LNCaP clone FGC (cell line): ENCODE results near the gene GLIPR1L2.
"Not testable (repeated sequence)": the region's sequence is repeated elsewhere in the genome, so short reads cannot be mapped to it uniquely, and the experiment has no call there.

Experiments
- DNase-seq: peaks from one replicate; pipeline ENCODE4 v3.0.0-alpha.2; 2011; ENCODE audit warnings: low read depth
- H3K4me3 ChIP-seq: 2 replicates; pipeline ENCODE4 v1.5.1; 2011; ENCODE audit warnings: mild to moderate bottlenecking, low read depth, low read length, control low read depth
- TF ChIP-seq, protein P1 (sequence below): IDR thresholded peaks from 2 replicates; pipeline ENCODE4 v1.5.1; 2012; ENCODE audit warnings: mild to moderate bottlenecking; ENCODE audit not compliant: control insufficient read depth, insufficient read depth; ENCODE audit errors: extremely low read depth

Gene GLIPR1L2

DNA sequence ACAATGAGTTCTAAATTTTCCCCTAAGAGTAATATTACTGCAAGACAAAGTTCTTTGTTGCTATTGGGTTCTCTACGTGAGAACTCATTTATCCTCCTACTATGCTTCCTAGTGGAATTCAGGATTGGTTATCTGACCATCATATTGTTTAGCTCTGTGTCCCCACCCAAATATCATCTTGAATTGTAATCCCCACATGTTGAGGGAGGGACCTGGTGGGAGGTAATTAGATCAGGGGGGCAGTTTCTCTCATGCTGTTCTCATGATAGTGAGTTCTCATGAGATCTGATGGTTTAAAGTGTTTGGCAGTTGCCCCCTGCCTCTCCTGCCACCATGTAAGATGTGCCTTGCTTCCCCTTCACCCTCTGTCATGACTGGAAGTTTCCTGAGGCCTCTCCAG is 36.6 kb downstream of the GLIPR1L2 start:
- H3K4me3 ChIP-seq = no peak overlapping the region
- TF ChIP-seq, protein P1, sequence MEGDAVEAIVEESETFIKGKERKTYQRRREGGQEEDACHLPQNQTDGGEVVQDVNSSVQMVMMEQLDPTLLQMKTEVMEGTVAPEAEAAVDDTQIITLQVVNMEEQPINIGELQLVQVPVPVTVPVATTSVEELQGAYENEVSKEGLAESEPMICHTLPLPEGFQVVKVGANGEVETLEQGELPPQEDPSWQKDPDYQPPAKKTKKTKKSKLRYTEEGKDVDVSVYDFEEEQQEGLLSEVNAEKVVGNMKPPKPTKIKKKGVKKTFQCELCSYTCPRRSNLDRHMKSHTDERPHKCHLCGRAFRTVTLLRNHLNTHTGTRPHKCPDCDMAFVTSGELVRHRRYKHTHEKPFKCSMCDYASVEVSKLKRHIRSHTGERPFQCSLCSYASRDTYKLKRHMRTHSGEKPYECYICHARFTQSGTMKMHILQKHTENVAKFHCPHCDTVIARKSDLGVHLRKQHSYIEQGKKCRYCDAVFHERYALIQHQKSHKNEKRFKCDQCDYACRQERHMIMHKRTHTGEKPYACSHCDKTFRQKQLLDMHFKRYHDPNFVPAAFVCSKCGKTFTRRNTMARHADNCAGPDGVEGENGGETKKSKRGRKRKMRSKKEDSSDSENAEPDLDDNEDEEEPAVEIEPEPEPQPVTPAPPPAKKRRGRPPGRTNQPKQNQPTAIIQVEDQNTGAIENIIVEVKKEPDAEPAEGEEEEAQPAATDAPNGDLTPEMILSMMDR = no peak
- no peak for DNase-seq

DNA sequence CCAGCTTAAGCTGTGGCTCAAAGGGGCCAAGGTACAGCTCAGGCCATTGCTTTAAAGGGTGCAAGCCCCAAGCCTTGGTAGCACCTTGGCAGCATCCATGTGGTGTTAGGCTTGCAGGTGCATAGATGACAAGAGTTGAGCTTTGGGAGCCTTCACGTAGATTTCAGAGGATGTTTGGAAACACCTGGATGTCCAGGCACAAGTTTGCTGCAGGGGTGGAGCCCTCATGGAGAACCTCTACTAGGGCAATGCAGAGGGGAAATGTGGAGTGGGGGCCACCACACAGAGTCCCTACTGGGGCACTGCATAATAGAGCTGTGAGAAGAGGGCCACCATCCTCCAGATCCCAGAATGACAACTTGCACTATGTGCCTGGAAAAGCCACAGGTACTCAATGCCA is 37.9 kb downstream of the GLIPR1L2 start:
- DNase-seq = no peak
- H3K4me3 ChIP-seq = no peak overlapping the region
- TF ChIP-seq, protein P1 = no peak

GRCh38 chr12:75432924-75433323 is 42.0 kb downstream of the GLIPR1L2 start:
- no peak overlapping the region for H3K4me3 ChIP-seq
- no peak for DNase-seq
- TF ChIP-seq, protein P1 = no peak

GRCh38 chr12:75437564-75437963 is 46.7 kb downstream of the GLIPR1L2 start:
- no peak for DNase-seq
- H3K4me3 ChIP-seq = no peak overlapping the region
- TF ChIP-seq, protein P1 = peak; percentile 34

DNA sequence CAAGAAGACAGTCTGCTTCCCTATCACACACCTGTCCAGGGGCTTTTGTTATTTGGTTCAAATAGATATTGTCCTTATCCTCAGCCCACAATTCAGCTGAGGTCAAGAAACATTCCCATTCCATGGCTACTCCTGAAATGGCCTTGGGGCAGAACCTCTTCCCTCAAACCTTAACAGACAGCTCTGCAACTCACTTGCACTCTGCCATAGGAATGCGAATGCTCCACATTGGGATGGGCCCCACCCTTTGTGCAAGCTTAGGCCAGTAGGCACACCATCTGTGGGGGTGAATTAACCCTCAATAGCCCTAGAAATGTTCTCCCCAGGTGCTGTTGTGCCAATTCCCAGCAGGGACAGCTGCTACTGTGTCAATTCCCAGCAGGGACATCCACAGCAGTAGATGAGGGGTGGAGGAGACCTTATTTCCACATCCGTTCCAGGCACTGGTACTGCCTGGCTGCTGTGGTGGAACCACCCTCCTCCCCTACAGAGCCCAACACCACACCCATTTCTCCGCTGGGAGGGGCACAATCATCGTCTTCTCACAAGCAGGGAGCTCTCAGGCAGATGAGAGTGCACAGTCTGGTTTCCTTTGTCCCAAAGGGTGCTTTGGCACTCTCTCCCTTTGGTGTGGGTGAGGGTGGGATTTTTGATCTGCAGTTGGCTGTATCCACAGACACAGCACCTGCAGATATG is 47.3 kb downstream of the GLIPR1L2 start:
- no peak for DNase-seq
- TF ChIP-seq, protein P1 = no peak
- H3K4me3 ChIP-seq = no peak overlapping the region

- TF ChIP-seq, protein P1 = no peak
- DNase-seq = no peak
- H3K4me3 ChIP-seq = no peak overlapping the region
Measured at GRCh38 chr12:75439048-75439447, 48.2 kb downstream of the GLIPR1L2 start.

DNA sequence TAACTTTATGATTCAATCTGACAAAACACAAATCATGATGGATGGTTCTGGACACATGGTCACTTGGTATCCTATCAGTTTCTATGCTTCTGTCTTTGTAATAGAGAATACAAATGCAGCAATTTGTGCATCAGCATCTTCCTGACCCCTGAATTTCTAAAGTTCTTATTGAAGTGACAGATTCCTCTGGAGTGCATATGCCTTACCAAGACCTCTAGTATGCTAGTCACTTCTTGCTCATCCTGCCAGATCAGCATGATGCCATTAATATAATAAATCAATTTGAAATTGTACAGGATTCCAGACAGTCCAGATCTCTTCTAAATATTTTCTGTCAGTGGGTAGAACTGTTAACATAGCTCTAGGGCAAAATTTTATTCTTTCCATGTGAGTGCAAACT is 49.0 kb downstream of the GLIPR1L2 start:
- TF ChIP-seq, protein P1 = no peak
- H3K4me3 ChIP-seq = no peak overlapping the region
- DNase-seq = no peak

DNA sequence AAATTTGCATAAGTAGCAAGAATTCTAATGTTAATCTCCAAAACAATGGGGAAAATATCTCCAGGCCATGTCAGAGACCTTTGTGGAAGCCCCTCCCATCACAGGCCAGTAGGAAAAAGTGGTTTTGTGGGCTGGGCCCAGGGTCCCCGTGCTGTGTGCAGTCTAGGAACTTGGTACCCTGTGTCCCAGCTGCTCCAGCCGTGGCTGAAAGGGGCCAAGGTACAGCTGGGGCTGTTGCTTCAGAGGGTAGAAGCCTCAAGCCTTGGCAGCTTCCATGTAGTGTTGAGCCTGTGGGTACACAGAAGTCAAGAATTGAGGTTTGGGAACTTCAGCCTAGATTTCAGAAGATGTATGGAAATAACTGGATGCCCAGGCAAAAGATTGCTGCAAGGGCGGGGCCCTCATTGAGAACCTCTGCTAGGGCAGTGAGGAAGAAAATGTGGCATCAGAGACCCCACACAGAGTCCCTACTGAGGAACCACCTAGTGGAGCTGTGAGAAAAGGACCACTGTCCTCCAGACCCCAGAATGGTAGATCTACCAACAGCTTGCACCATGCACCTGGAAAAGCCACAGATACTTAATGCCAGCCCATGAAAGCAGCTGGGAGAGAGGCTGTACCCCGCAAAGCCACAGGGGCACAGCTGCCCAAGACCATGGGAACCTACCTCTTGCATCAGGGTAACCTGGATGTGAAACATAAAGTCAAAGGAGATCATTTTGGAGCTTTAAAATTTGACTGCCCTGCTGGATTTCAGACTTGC is 51.0 kb downstream of the GLIPR1L2 start:
- DNase-seq, H3K4me3 ChIP-seq: not testable (repeated sequence)

GRCh38 chr12:75442454-75442853 is 51.6 kb downstream of the GLIPR1L2 start:
- not testable (repeated sequence) for H3K4me3 ChIP-seq, DNase-seq
